ENCODE data around the gene KRT38. TPM values are rescaled to one million over a fixed set of nuclear protein-coding genes. Genes with fewer than 3 reads are reported as not detected.

Gene KRT38
- total RNA-seq, 1 experiment from 2014 or later = not detected

DNA sequence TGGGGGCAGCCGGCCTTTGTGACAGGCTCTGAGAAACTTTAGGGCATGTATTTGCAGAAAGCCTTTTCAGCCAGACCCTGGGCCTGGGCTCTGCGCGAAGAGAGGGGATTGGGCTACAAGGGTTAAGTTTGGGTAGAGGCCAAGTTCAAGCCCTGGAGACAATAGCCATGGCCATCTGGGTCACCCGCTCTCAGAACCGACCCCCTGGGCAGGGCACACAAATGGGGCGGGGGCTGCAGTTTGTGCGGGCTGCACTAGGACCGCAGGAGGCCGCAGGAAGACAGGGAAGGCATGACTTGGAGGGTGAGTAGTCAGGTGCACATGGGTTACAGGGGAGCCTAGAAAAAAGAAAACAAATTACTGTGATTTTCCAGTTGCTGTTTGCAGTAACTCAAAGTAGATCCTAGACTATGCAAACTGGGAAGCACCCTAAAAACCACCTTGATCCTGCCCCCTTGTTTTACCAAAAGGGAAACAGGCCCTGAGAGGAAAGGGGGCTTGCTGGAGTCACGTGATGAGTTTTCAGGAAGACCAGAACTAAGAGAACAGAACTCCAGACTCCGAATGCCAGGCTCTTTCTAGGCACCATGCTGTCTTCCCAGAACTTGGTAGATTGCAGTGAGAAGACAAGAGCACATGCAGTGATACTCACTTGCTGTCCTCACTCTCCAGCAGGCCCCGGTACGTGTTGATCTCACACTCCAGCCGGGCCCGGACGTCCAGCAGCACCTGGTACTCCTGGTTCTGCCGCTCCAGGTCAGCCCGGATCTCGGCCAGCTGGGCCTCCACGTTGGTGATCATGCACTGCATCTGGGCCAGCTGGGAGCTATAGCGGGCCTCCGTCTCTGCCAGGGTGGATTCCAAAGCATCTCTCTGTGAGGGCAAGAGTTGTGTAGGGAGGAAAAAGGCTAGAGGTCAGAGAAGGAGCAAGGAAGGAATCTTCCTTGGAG, 36.4 kb upstream of the KRT38 start:
- no peak overlapping the region for H2AFZ ChIP-seq (ENCODE audit: low read length)
- H3K27me3 ChIP-seq (ENCODE audit: low read length) = no peaks in the 10 kb centered on the region
- no peak for DNase-seq
- no peak overlapping the region for H3K4me3 ChIP-seq (ENCODE audit: low read length)
- no peaks in the 10 kb centered on the region for H3K79me2 ChIP-seq (ENCODE audit: low read length)
- no peaks in the 10 kb centered on the region for H3K36me3 ChIP-seq (ENCODE audit: low read depth, low read length)
- no peaks in the 10 kb centered on the region for H3K9me2 ChIP-seq (replicated peaks; ENCODE audit: low read length)
- ChIA-PET POLR2A (ENCODE audit: unreplicated experiment) (no interaction called here), CTCF (no interaction called here)
- H3K9ac ChIP-seq (ENCODE audit: low read length) = no peak overlapping the region
- no peak overlapping the region for H3K27ac ChIP-seq (ENCODE audit: low read length)
- no peaks in the 10 kb centered on the region for H3F3A ChIP-seq (ENCODE audit: low read length, unreplicated experiment)
- TF ChIP-seq EZH2 (IDR thresholded peaks at IDR 0.05; ENCODE audit: low read length, unreplicated experiment) = no peak
- TF ChIP-seq, protein P1, sequence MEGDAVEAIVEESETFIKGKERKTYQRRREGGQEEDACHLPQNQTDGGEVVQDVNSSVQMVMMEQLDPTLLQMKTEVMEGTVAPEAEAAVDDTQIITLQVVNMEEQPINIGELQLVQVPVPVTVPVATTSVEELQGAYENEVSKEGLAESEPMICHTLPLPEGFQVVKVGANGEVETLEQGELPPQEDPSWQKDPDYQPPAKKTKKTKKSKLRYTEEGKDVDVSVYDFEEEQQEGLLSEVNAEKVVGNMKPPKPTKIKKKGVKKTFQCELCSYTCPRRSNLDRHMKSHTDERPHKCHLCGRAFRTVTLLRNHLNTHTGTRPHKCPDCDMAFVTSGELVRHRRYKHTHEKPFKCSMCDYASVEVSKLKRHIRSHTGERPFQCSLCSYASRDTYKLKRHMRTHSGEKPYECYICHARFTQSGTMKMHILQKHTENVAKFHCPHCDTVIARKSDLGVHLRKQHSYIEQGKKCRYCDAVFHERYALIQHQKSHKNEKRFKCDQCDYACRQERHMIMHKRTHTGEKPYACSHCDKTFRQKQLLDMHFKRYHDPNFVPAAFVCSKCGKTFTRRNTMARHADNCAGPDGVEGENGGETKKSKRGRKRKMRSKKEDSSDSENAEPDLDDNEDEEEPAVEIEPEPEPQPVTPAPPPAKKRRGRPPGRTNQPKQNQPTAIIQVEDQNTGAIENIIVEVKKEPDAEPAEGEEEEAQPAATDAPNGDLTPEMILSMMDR (conservative IDR thresholded peaks at IDR 0.05; ENCODE audit: low read depth, low read length) = no peak
- no peak for TF ChIP-seq EZH2phosphoT487 (IDR thresholded peaks at IDR 0.05; ENCODE audit: borderline replicate concordance, low read length)
- no TSS peak for BruUV-seq (replicated peaks)
- H3K4me1 ChIP-seq (ENCODE audit: insufficient read depth, low read length) = no peaks in the 10 kb centered on the region
- no peak overlapping the region for H3K4me2 ChIP-seq (ENCODE audit: low read length)
- H3K9me3 ChIP-seq (ENCODE audit: low read length) = no peaks in the 10 kb centered on the region
- H4K20me1 ChIP-seq (ENCODE audit: low read length) = no peaks in the 10 kb centered on the region
- ATAC-seq = no peak
- intact Hi-C loops (cut with micrococcal nuclease) = no loop called here

- ChIA-PET POLR2A (ENCODE audit: unreplicated experiment) (no interaction called here), CTCF (no interaction called here)
- Histone ChIP-seq H3K36me3 (ENCODE audit: low read depth, low read length) (no peaks in the 10 kb centered on the region), H3F3A (ENCODE audit: low read length, unreplicated experiment) (no peaks in the 10 kb centered on the region), H3K9me3 (ENCODE audit: low read length) (no peaks in the 10 kb centered on the region), H3K4me1 (ENCODE audit: insufficient read depth, low read length) (no peaks in the 10 kb centered on the region), H3K4me3 (ENCODE audit: low read length) (no peak overlapping the region), H3K79me2 (ENCODE audit: low read length) (no peaks in the 10 kb centered on the region), H3K9ac (ENCODE audit: low read length) (no peak overlapping the region), H2AFZ (ENCODE audit: low read length) (no peak overlapping the region), H4K20me1 (ENCODE audit: low read length) (no peaks in the 10 kb centered on the region), H3K27ac (ENCODE audit: low read length) (no peak overlapping the region), H3K27me3 (ENCODE audit: low read length) (no peaks in the 10 kb centered on the region), H3K9me2 (replicated peaks; ENCODE audit: low read length) (no peaks in the 10 kb centered on the region), H3K4me2 (ENCODE audit: low read length) (no peak overlapping the region)
- TF ChIP-seq, protein P1 (conservative IDR thresholded peaks at IDR 0.05; ENCODE audit: low read depth, low read length) = no peak
- no peak for TF ChIP-seq EZH2phosphoT487 (IDR thresholded peaks at IDR 0.05; ENCODE audit: borderline replicate concordance, low read length)
- no peak for DNase-seq
- no peak for ATAC-seq
- intact Hi-C loops (cut with micrococcal nuclease) = no loop called here
- BruUV-seq (replicated peaks) = no TSS peak
Measured at GRCh38 chr17:41475421-41475820, 34.6 kb upstream of the KRT38 start.

DNA sequence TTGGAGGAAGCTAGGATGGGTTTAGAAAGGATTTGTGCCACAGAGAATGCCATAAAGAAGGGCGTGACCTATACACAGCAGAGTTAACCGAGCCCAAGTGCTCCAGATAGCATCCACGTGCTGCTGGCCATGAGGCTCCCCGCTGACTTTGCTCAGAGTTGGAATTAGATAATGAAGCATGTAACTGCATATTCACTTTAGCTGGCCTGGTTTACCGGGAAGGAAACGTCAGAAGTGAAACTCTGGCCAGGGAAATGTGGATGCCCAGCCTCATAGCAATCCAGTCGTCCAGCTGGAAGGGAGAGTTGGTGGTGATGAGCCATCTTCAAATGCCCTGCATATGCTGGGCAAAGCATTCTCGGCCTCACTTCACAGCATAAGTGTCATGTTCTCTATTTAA, 34.1 kb upstream of the KRT38 start:
- ChIA-PET CTCF (no interaction called here), POLR2A (ENCODE audit: unreplicated experiment) (interaction anchor here (0.6 kb wide), 1 partner anchor 72 kb away, joined by 3 read pairs; no protein-coding TSS in a partner anchor)
- H3K79me2 ChIP-seq (ENCODE audit: low read length) = no peaks in the 10 kb centered on the region
- no peak overlapping the region for H2AFZ ChIP-seq (ENCODE audit: low read length)
- H3K27ac ChIP-seq (ENCODE audit: low read length) = no peak overlapping the region
- TF ChIP-seq EZH2 (IDR thresholded peaks at IDR 0.05; ENCODE audit: low read length, unreplicated experiment) (no peak), EZH2phosphoT487 (IDR thresholded peaks at IDR 0.05; ENCODE audit: borderline replicate concordance, low read length) (no peak)
- TF ChIP-seq, protein P1 (conservative IDR thresholded peaks at IDR 0.05; ENCODE audit: low read depth, low read length) = no peak
- no TSS peak for BruUV-seq (replicated peaks)
- ATAC-seq (no peak), DNase-seq (no peak)
- no peak overlapping the region for H3K9ac ChIP-seq (ENCODE audit: low read length)
- no peak overlapping the region for H3K4me2 ChIP-seq (ENCODE audit: low read length)
- H3K9me2 ChIP-seq (replicated peaks; ENCODE audit: low read length) = no peaks in the 10 kb centered on the region
- H3F3A ChIP-seq (ENCODE audit: low read length, unreplicated experiment) = no peaks in the 10 kb centered on the region
- no peaks in the 10 kb centered on the region for H3K27me3 ChIP-seq (ENCODE audit: low read length)
- no peaks in the 10 kb centered on the region for H3K9me3 ChIP-seq (ENCODE audit: low read length)
- H3K4me1 ChIP-seq (ENCODE audit: insufficient read depth, low read length) = no peaks in the 10 kb centered on the region
- no peaks in the 10 kb centered on the region for H4K20me1 ChIP-seq (ENCODE audit: low read length)
- H3K4me3 ChIP-seq (ENCODE audit: low read length) = no peak overlapping the region
- no peaks in the 10 kb centered on the region for H3K36me3 ChIP-seq (ENCODE audit: low read depth, low read length)
- intact Hi-C loops (cut with micrococcal nuclease) = no loop called here

All from PC-3 (cell line).